BLaER1 treated with 17β-estradiol and CSF1 and Interleukin-3, amounts not matched to agents 10 nM and 100 nM (cell line): ENCODE results near the gene GP1BB.

Source experiments
- H3K27ac ChIP-seq, 11 experiments: shearing (Covaris generic); formaldehyde crosslinking; 2 replicates each; pipeline ENCODE4 v1.8.1; 2022
- H3K27me3 ChIP-seq, 11 experiments: shearing (Covaris generic); formaldehyde crosslinking; 2 replicates each; pipeline ENCODE4 v1.8.1; 2022
- H3K36me3 ChIP-seq, 11 experiments: shearing (Covaris generic); formaldehyde crosslinking; 2 replicates each; pipeline ENCODE4 v1.8.1; 2022
- H3K4me1 ChIP-seq, 10 experiments: shearing (Covaris generic); formaldehyde crosslinking; 2 replicates each; pipeline ENCODE4 v1.8.1; 2022
- H3K4me2 ChIP-seq, 11 experiments: shearing (Covaris generic); formaldehyde crosslinking; 2 replicates each; pipeline ENCODE4 v1.8.1; 2022
- H3K4me3 ChIP-seq, 10 experiments: shearing (Covaris generic); formaldehyde crosslinking; 2 replicates each; pipeline ENCODE4 v1.8.1; 2022
- H3K9ac ChIP-seq, 11 experiments: shearing (Covaris generic); formaldehyde crosslinking; 2 replicates each; pipeline ENCODE4 v1.8.1; 2022
- H3K9me3 ChIP-seq, 11 experiments: shearing (Covaris generic); formaldehyde crosslinking; replicated peaks in 1 of 11; 2 replicates each; pipeline ENCODE4 v1.8.1; 2022
- H4K20me1 ChIP-seq, 11 experiments: shearing (Covaris generic); formaldehyde crosslinking; 2 replicates each; pipeline ENCODE4 v1.8.1; 2022
- Cebpa-rat ChIP-seq, 11 experiments: shearing (Covaris generic); IDR thresholded peaks; 2 replicates each; pipeline ENCODE4 v1.8.1; 2022

Gene GP1BB

GRCh38 chr22:19710020-19710768 is 13.1 kb upstream of the GP1BB start:
- H3K27me3 ChIP-seq, result peaks cover 28 to 50% (median 35%) of the 10 kb centered on the region in 11 experiments
- H3K4me2 ChIP-seq, result peak overlapping the region in 9 of 11 experiments; percentile 43 to 89 (median 73); a peak in 16 of 22 replicates
- no peaks in the 10 kb centered on the region for H3K36me3 ChIP-seq
- no peak overlapping the region for H3K4me3 ChIP-seq
- no peak for TF ChIP-seq Cebpa-rat (IDR thresholded peaks at IDR 0.05)
- H3K27ac ChIP-seq, result peak overlapping the region in 3 of 11 experiments; percentile 25 to 68 (median 67); a peak in 5 of 22 replicates
- peaks cover 0 to 16% (median 0%) of the 10 kb centered on the region in 11 experiments; a peak in 5 of 22 replicates for H4K20me1 ChIP-seq
- H3K9me3 ChIP-seq, result no peaks in the 10 kb centered on the region
- peak overlapping the region in 4 of 11 experiments; percentile 26 to 59 (median 44); a peak in 2 of 22 replicates for H3K9ac ChIP-seq
- H3K4me1 ChIP-seq, result peaks cover 11 to 42% (median 29%) of the 10 kb centered on the region in 10 experiments; a peak in 18 of 20 replicates

DNA sequence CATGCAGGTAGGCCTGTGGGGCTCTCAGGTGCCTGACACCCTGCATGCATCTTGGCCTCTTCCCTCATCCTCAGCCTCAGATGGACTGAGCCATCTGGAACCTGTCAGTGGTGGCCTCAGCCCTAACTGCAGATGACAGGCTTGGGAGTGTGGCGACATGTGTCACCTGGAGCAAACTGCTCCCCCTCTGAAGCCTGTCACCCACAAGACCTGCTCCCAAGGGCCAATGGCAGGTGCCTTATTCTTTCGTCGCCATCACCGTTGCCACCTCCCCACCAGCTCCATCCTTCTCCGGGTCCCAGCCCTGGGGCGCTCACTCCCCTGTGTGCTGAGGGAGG is 12.6 kb upstream of the GP1BB start:
- Histone ChIP-seq H3K9me3 (no peaks in the 10 kb centered on the region), H3K27ac (no peak overlapping the region), H3K36me3 (no peaks in the 10 kb centered on the region), H3K4me2 (peak overlapping the region in 4 of 11 experiments; percentile 6 to 89 (median 82); a peak in 3 of 22 replicates), H3K4me1 (peaks cover 11 to 43% (median 29%) of the 10 kb centered on the region in 10 experiments; a peak in 18 of 20 replicates), H3K9ac (no peak overlapping the region), H3K4me3 (no peak overlapping the region), H3K27me3 (peaks cover 34 to 55% (median 41%) of the 10 kb centered on the region in 11 experiments), H4K20me1 (peaks cover 0 to 19% (median 0%) of the 10 kb centered on the region in 11 experiments; a peak in 6 of 22 replicates)
- TF ChIP-seq Cebpa-rat (IDR thresholded peaks at IDR 0.05), result no peak

DNA sequence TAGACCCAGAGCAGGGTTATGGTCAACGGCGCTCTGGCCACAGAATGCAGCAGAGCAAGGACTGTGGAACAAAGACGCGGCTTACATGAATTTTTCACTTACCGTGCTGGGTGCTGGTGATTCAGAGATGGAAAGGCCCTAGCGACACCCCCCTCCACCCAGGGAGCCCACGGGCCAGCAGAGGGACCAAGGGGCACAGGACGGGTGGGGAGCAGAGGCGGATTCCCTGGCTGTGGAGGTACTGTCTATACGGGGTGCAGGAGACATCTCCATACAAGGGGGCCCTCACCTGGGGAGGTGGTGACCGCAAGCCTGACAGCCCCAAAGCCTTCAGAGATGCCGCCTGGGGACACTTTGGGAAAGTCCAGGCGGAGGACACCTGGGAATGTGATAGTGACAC is 10.1 kb upstream of the GP1BB start:
- Histone ChIP-seq H3K36me3 (no peaks in the 10 kb centered on the region), H3K27ac (no peak overlapping the region), H3K4me1 (peaks cover 11 to 53% (median 32%) of the 10 kb centered on the region in 10 experiments; a peak in 19 of 20 replicates), H3K9ac (no peak overlapping the region), H3K4me3 (no peak overlapping the region), H3K27me3 (peaks cover 46 to 69% (median 53%) of the 10 kb centered on the region in 11 experiments), H4K20me1 (peaks cover 0 to 30% (median 0%) of the 10 kb centered on the region in 11 experiments; a peak in 8 of 22 replicates), H3K9me3 (no peaks in the 10 kb centered on the region), H3K4me2 (no peak overlapping the region)
- no peak for TF ChIP-seq Cebpa-rat (IDR thresholded peaks at IDR 0.05)

- no peak for TF ChIP-seq Cebpa-rat (IDR thresholded peaks at IDR 0.05)
- peak overlapping the region; percentile 88 to 98 (median 96) for H3K4me2 ChIP-seq
- H4K20me1 ChIP-seq, result peaks cover 0 to 30% (median under 1%) of the 10 kb centered on the region in 11 experiments; a peak in 10 of 22 replicates
- peaks cover 15 to 53% (median 32%) of the 10 kb centered on the region in 10 experiments for H3K4me1 ChIP-seq
- peak overlapping the region; percentile 59 to 76 (median 67) for H3K4me3 ChIP-seq
- no peaks in the 10 kb centered on the region for H3K36me3 ChIP-seq
- peak overlapping the region; percentile 39 to 76 (median 72); a peak in 15 of 22 replicates for H3K9ac ChIP-seq
- H3K27ac ChIP-seq, result no peak overlapping the region
- no peaks in the 10 kb centered on the region for H3K9me3 ChIP-seq
- peaks cover 47 to 73% (median 53%) of the 10 kb centered on the region in 11 experiments for H3K27me3 ChIP-seq
Measured at GRCh38 chr22:19713650-19714311, 9.6 kb upstream of the GP1BB start.

- peaks cover 11 to 53% (median 32%) of the 10 kb centered on the region in 10 experiments for H3K4me1 ChIP-seq
- no peaks in the 10 kb centered on the region for H3K9me3 ChIP-seq
- H4K20me1 ChIP-seq, result peaks cover 0 to 36% (median 8%) of the 10 kb centered on the region in 11 experiments; a peak in 15 of 22 replicates
- H3K36me3 ChIP-seq, result peaks cover 0 to under 1% (median 0%) of the 10 kb centered on the region in 11 experiments; a peak in 1 of 22 replicates
- peak within 1 kb of the TSS; percentile 39 to 76 (median 72); a peak in 21 of 22 replicates for H3K9ac ChIP-seq
- H3K27me3 ChIP-seq, result peaks cover 47 to 81% (median 61%) of the 10 kb centered on the region in 11 experiments
- peak within 1 kb of the TSS; percentile 59 to 76 (median 67) for H3K4me3 ChIP-seq
- H3K27ac ChIP-seq, result peak within 1 kb of the TSS in 1 of 11 experiments; percentile 30; a peak in 2 of 22 replicates
- H3K4me2 ChIP-seq, result peak within 1 kb of the TSS; percentile 88 to 98 (median 96)
- no peak for TF ChIP-seq Cebpa-rat (IDR thresholded peaks at IDR 0.05)
Measured at GRCh38 chr22:19714312-19715187, 8.8 kb upstream of the GP1BB start, which contains the start of gene SEPTIN5. Gene SEPTIN5 (plus strand): TSS chr22:19714503. CDS start chr22:19714589, 86 bp downstream.

- H3K4me1 ChIP-seq, result peaks cover 10 to 53% (median 28%) of the 10 kb centered on the region in 10 experiments; a peak in 19 of 20 replicates
- peaks cover 0 to 9% (median 0%) of the 10 kb centered on the region in 11 experiments; a peak in 4 of 22 replicates for H3K36me3 ChIP-seq
- H3K27me3 ChIP-seq, result peaks cover 47 to 79% (median 61%) of the 10 kb centered on the region in 11 experiments
- H3K9me3 ChIP-seq, result no peaks in the 10 kb centered on the region
- TF ChIP-seq Cebpa-rat (IDR thresholded peaks at IDR 0.05), result no peak
- H4K20me1 ChIP-seq, result peaks cover 0 to 40% (median 15%) of the 10 kb centered on the region in 11 experiments; a peak in 16 of 22 replicates
- H3K4me2 ChIP-seq, result peak overlapping the region; percentile 88 to 98 (median 96)
- peak overlapping the region in 7 of 11 experiments; percentile 52 to 76 (median 73); a peak in 9 of 22 replicates for H3K9ac ChIP-seq
- H3K27ac ChIP-seq, result no peak overlapping the region
- peak overlapping the region; percentile 59 to 76 (median 67); a peak in 19 of 20 replicates for H3K4me3 ChIP-seq
Measured at GRCh38 chr22:19715188-19715930, 8.0 kb upstream of the GP1BB start.

- H3K4me3 ChIP-seq, result no peak overlapping the region
- no peak overlapping the region for H3K27ac ChIP-seq
- TF ChIP-seq Cebpa-rat (IDR thresholded peaks at IDR 0.05), result no peak
- H3K27me3 ChIP-seq, result peaks cover 47 to 77% (median 61%) of the 10 kb centered on the region in 11 experiments
- H3K4me1 ChIP-seq, result peaks cover 10 to 47% (median 28%) of the 10 kb centered on the region in 10 experiments; a peak in 19 of 20 replicates
- H4K20me1 ChIP-seq, result peaks cover 0 to 48% (median 22%) of the 10 kb centered on the region in 11 experiments; a peak in 17 of 22 replicates
- 0 out of 22 replicates have a peak overlapping the region, but pooled peaks of 1 of the 11 experiments have one; percentile 9 for H3K9ac ChIP-seq
- no peaks in the 10 kb centered on the region for H3K9me3 ChIP-seq
- H3K36me3 ChIP-seq, result peaks cover 0 to 18% (median 3%) of the 10 kb centered on the region in 11 experiments; a peak in 5 of 22 replicates
- peak overlapping the region in 5 of 11 experiments; percentile 4 to 31 (median 8); a peak in 5 of 22 replicates for H3K4me2 ChIP-seq
Measured at GRCh38 chr22:19716041-19716828, 7.1 kb upstream of the GP1BB start.
